Endothelial cell of umbilical vein (primary cell): ENCODE data around the gene ACIN1.
"Not testable (repeated sequence)": the region's sequence is repeated elsewhere in the genome, so short reads cannot be mapped to it uniquely, and the experiment has no call there.

Experiments
- CTCF ChIP-seq, 2 donors: IDR thresholded peaks; 1 replicate in 1 of 2; 2 replicates in 1 of 2; pipeline ENCODE4 v1.5.1; 2011; ENCODE audit warnings: low read length in 2 of 2, mild to moderate bottlenecking in 2 of 2, moderate library complexity in 2 of 2, control low read depth in 1 of 2, inconsistent platforms in 1 of 2, low read depth in 1 of 2; ENCODE audit not compliant: insufficient read depth in 1 of 2; ENCODE audit errors: extremely low read depth in 1 of 2
- MYC ChIP-seq: IDR thresholded peaks from one replicate; pipeline ENCODE4 v1.6.1; 2011; ENCODE audit warnings: mild to moderate bottlenecking, low read depth, low read length
- POLR2AphosphoS5 ChIP-seq: IDR thresholded peaks from 2 replicates; pipeline ENCODE4 v1.6.1; 2012; ENCODE audit warnings: low read depth, mild to moderate bottlenecking, control low read depth, low read length, moderate library complexity; ENCODE audit not compliant: insufficient read depth

GRCh38 chr14:23013749-23014054 is 81.2 kb downstream of the ACIN1 start:
- not testable (repeated sequence) for TF ChIP-seq CTCF (IDR thresholded peaks at IDR 0.05; ENCODE audit: extremely low read depth in 1 of 2, insufficient read depth in 1 of 2, low read depth in 1 of 2, low read length in 2 of 2); MYC; POLR2AphosphoS5
